GM20000 (cell line): ENCODE results near the gene SLC6A6.

Experiments
- DNase-seq: peaks from one replicate; pipeline ENCODE4 v3.0.0; 2012; ENCODE audit warnings: low spot score
- TF ChIP-seq, protein P1 (sequence below): IDR thresholded peaks from 2 replicates; pipeline ENCODE4 v1.5.1; 2012; ENCODE audit warnings: mild to moderate bottlenecking, control low read depth; ENCODE audit errors: extremely low read depth, missing control alignments

SLC6A6 gene

DNA sequence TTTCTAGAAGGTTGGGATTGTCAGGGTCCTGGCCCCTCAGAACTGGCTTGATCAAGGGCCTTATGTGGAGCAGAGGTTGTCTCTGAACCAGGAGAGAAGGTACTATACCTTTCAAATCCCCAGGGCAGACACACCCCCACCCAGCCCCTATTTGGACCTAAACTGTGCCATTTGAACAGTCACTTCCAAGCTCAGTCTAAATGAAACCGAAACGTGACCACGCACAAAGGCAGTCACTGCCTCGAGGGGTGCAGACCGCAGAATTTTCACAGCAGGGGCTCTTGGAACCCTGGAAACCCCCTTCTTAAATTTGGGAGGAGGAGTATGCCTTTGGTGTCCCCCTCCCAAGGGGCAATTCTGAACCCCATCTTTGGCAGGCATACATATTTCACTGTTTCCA lies 84.1 kb downstream of the SLC6A6 start:
- no peak for DNase-seq
- TF ChIP-seq, protein P1, sequence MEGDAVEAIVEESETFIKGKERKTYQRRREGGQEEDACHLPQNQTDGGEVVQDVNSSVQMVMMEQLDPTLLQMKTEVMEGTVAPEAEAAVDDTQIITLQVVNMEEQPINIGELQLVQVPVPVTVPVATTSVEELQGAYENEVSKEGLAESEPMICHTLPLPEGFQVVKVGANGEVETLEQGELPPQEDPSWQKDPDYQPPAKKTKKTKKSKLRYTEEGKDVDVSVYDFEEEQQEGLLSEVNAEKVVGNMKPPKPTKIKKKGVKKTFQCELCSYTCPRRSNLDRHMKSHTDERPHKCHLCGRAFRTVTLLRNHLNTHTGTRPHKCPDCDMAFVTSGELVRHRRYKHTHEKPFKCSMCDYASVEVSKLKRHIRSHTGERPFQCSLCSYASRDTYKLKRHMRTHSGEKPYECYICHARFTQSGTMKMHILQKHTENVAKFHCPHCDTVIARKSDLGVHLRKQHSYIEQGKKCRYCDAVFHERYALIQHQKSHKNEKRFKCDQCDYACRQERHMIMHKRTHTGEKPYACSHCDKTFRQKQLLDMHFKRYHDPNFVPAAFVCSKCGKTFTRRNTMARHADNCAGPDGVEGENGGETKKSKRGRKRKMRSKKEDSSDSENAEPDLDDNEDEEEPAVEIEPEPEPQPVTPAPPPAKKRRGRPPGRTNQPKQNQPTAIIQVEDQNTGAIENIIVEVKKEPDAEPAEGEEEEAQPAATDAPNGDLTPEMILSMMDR = no peak

DNA sequence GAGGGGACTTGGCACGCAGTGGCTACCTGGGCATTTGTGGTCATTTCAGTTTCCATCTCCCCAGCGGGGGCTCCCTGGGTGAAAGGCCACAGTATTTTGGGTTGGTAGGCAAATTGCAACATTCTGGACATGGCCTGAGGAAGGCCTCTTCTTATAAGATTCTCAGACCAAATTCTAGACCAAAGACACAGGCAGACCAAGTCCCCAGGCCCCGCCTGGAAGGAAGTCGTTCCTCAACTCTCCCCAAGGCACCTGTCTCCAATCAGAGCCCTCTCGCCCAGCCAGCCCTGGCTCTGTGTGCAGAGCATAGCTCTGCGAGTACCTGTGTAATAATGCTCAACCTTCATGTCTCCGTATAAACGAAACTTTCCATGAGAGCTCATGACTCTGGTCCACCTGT lies 84.7 kb downstream of the SLC6A6 start:
- TF ChIP-seq, protein P1 = no peak
- no peak for DNase-seq

DNA sequence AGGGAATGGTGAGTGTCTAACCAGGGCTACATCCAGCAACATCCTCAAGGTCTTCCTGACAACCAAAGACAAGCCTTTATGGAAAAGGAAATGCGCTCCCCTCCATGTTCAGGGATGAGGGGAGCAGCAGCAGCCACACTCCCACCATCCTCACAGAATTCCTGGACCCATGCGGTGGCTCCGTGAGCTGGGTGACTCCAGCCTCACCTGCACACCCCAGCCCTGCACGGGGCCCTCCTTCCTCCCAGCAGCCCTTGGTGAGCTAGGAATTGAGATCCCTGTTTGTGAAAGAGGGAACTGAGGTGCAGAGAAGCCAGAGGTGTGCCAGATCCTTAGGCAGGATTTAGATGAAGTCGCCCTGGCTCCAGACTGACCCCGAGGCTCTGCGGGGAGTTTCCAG lies 85.4 kb downstream of the SLC6A6 start:
- DNase-seq = no peak
- TF ChIP-seq, protein P1 = no peak

DNA sequence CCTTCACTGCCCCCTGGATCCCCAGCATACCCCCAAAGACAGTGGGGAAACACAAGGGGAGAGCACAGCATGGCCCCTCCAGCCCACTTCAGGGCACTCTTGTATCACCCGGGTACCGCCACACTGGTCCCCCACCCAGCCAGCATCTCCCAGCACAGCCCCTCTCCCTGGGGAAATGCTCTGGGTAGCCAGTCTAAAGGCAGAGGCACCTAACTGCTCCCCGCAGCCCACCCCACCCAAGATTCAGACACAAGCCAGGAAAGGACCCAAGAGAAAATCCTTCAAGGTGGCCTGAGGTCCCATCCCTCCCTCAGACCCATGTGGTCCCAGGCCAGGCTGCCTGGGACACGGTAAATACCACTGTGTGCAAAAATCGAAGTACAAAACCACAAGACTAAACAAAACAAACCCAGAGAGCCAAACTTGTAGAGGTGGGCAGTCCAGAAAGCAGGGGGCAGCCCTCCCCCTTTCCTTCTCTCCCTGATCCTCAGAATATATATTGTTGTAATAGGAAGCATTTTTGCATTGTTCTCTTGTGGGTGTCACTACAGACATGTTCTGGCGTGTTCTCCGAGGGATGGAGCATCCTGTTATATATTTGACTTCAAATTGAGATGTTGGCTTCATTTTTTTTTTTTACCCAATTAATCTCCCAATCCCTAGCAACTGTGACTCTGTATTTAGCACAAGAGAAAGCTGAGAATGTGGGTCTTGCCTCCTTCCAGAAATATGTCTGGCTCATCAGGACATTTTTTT lies 86.1 kb downstream of the SLC6A6 start:
- DNase-seq = no peak
- TF ChIP-seq, protein P1 = no peak

DNA sequence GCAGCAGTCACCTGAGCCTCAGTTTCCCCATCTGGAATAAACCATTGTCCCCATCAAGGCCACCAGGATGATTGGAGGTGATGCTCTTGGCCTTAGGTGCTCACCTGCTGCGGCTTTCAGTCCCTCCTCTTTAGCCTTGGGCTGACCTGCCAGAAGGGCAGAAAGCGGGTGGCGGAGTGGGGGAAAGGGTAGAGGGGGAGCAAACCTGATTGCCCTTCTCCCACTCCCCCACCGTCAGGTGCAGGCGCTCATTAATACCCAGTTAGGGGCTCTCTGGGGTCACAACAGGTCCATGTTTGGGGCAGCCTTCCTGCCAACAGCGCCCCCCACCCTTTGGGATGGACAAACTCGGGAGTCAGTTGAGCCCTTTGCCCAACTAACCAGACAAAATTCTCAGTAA lies 87.2 kb downstream of the SLC6A6 start:
- TF ChIP-seq, protein P1 = no peak
- no peak for DNase-seq

DNA sequence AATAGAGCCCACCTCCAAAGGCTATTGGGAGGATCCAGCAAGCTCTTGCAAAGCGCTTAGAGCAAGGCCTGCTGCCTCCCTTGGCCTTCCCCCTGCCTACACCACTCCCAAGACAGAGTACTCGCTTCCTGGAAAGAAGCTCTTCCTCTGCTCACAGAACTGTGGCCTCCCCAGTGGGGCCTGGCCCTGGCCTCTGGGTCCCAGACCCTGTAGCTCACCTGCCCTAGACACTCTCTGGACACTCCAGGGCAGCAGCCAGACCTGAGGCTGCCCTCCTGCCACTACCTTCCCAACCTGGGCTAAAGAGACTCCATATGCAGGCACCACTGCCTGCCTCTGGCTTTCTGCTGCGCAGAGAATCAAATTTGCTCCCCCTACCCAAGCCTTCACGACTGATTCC lies 87.8 kb downstream of the SLC6A6 start:
- TF ChIP-seq, protein P1 = no peak
- DNase-seq = no peak

DNA sequence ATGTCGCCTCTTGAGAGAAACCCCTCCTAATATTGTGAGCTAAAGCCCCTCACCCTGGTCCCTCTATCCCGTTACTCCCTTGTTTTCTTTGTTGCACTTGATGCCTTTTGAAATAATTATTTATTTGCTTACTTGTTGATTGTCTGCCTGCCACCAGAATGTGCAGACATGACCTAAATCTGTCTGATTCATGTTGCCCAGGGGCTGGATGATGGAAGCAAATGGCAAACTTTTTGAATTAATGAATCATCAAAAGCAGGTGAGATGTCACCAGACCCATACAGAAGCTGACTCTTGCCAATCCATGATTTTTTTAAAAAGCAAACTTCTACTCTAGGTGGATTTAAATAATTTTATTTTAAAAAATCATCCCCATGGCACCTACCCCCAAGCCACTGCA lies 88.4 kb downstream of the SLC6A6 start:
- DNase-seq = no peak
- TF ChIP-seq, protein P1 = no peak
